Left ventricle myocardium superior (tissue), 1 donor: ENCODE measurements around the gene CTSZ. TPM values are rescaled to one million over a fixed set of nuclear protein-coding genes. Genes with fewer than 3 reads are reported as not detected.
"Not testable (repeated sequence)": the region's sequence is repeated elsewhere in the genome, so short reads cannot be mapped to it uniquely, and the experiment has no call there.

Experiments used
- ATAC-seq: fragments of 200-7000 bp; cut with Tn5 transposase; one replicate; pipeline ENCODE4 v1.9.1; 2020; ENCODE audit warnings: mild to moderate bottlenecking, moderate library complexity
- DNase-seq: peaks from one replicate; pipeline ENCODE4 v3.0.0-alpha.2; 2020
- intact Hi-C: fragments of 100-400 bp; cut with micrococcal nuclease; formaldehyde crosslinking; loops from one replicate; pipeline ENCODE4 v1.11.0; 2022
- total RNA-seq: library from RNA; stranded (reverse); fragmentation: NEBNext Ultra II Directional; extraction: Animal tissue kit (Norgen Biotek cat#: 25700); gene quantifications from one replicate; pipeline ENCODE4 v1.2.1, GENCODE V29; 2021
- donor health status: DM: no; HTN: yes; CAD: no; lungs with severe emphysema.

CTSZ gene
- total RNA-seq, 1 donor from 2014 or later = 129 TPM

DNA sequence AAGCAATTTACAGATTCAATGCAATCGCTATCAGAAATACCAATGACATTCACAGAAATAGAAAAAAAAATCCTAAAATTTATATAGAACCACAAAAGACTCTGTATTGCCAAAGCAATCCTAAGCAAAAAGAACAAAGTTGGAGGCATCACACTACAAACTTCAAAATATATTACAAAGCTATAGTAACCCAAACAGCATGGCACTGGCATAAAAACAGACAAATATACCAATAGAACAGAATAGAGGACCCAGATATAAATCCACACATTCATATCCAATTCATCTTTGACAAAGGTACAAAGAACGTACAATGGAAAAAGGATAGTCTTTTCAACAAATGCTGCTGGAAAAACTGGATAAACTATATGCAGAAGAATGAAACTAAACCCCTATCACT is 37.6 kb downstream of the CTSZ start:
- intact Hi-C loops = no loop called here
- DNase-seq (no peak), ATAC-seq (no peak)

DNA sequence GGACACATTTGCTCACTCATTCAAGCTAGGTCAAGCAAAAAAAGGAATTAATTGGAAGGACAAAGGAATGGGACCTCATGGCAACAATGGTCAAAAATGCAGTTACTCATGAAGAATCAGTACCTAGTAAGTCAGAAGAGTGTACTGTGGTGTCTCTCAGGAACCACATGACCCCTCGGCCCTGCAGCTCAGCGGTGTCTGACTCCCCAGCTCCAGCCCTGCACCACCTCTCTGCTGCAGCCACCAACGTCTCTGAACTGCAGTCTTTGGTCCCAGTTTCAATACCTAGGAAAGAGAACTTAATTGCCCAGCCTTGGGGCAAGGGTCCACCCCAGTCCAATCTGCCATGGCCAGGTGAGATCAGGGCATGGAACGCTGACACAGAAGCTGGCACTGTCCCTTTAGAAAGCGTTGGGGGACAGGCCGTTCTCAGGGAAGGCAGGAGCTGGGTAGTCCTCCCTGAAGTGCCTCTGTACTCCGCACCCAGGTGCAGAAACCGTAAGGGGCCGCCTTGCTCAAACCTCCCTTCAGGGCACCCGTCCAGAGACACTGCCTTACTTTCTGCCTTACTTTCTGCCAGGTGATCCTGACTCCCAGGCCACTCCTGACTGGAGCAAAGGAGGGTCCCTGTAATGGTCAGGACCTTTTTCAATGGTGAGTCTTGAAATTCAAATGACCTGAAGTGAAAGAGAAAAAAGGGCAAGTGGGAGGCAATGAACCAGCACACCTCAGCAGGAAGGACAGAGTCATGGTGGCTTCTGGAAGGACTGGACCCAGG is 39.2 kb downstream of the CTSZ start:
- ATAC-seq = no peak
- DNase-seq = no peak
- intact Hi-C loops = no loop called here

DNA sequence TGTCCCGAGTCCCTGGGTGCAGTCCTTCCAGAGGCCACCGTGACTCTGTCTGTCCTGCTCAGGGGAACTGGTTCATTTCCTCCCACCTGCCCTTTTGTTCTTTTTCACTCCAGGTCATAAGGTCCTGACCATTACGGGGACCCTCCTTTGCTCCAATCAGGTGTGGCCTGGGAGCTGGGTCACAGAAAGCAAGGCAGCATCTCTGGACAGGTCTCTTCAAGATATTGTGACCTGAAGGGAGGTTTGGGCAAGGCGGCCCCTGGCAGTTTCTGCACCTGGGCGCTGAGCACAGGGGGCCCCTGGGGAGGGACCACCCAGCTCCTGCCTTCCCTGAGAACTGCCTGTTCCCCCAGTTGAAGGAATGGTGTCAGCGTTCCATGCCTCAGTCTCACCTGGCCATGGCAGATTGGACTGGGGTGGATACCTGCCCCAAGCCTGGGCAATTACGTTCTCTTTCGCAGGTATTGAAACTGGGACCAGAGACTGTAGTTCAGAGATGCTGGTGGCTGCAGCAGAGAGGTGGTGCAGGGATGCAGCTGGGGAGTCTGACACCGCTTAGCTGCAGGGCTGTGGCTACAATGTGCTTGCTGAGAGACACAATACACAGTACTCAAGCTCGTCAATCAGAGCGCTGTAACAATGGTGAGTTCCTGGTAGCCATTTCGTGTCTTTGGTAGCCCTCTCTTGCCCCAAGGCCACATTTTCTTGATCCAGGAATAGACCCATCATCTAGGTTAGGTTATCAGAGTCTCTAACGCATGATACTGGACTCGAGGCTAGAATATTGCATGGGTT is 41.6 kb downstream of the CTSZ start:
- intact Hi-C loops = no loop called here
- ATAC-seq = no peak
- DNase-seq = no peak

DNA sequence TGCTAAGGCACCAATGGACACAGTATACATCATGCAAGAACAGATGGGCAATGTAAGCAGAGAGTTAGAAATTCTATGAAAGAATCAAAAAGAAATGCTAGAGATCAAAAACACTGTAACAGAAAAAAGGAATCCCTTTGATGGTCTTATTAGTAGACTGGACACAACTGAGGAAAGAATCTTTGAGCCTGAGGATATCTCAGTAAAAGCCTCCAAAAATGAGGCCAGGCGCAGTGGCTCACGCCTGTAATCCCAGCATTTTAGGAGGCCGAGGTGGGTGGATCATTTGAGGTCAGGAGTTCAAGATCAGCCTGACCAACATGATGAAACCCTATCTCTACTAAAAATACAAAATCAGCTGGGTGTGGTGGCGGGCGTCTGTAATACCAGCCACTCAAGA is 43.1 kb downstream of the CTSZ start:
- ATAC-seq, DNase-seq, intact Hi-C loops: not testable (repeated sequence)

DNA sequence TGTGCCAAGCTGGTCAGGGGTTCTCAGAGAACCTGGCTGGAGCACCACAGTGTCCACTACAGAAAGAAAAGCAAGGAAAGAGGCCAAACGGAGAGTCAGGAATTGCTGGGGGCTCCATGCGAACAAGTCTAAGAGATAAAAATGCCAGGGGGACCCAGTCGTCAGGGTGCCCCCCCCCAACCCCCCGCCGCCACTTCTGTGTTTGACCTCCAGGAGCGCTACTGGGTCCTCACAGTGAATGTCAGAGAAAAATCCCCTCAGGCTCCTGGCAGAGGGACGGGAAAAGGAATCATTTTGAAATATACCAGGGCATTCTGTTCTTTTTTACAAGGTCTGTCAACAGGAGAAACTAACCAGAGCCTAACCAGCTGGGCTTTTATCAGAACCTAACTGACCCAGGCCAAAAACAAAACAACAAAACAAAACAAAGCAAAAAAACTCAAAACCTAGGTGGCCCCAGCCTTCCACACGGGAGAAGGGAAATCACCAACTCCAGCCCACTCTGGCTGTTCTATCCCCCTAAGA is 43.9 kb downstream of the CTSZ start:
- intact Hi-C loops = no loop called here
- DNase-seq = no peak
- ATAC-seq = no peak

DNA sequence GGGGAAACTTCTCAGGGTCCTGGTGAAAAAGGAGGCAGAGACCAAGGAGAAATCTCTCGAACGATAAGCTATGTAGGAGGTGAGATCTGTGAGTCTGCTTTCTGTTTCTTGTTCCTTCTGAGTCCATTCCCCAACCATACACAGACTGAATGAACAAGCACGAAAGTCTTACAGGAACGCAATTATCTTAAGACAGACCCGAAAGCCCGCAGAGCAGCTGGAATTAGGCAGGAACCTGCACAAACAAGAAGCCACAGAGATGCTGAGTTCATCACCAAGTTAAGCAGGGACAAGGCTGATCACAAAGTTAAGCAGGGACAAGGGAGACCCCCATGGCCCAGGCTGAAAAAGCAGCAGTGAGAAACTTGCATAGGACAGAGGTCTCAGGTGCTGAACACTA is 47.4 kb downstream of the CTSZ start:
- ATAC-seq (no peak), DNase-seq (no peak)
- intact Hi-C loops = no loop called here

DNA sequence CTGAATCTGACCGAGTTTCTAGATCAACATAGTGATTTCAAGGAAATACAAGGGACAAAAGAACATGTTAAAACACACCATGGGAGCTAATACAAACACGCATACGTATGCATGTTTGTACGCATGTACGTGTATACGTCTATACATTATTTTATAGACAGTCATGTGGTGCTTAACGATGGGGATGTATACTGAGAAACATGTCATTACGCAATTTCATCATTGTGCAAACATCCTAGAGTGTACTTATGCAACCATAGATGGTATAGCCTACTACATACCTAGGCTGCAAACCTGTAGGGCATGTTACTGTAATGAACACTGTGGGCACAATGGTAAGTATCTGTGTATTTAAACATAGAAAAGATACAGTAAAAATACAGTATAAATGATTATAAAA is 51.0 kb downstream of the CTSZ start:
- intact Hi-C loops = no loop called here
- DNase-seq (no peak), ATAC-seq (no peak)

DNA sequence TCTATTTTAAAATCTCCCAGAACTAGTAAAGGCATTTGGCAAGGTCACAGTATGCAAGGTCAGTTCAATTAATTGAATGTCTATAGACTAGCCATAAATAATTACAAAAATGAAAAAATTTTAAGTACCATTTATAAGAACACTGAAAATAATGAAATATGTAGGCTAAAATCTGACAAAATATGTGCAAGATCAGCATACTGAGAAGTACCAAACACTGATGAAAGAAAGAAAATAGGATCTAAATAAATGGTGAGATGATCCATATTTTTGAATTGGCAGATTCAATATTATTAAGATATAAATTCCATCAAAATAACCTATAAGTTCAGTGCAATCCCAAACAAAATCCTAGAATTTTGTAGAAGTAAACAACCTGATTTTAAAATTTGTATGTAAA is 54.0 kb downstream of the CTSZ start:
- ATAC-seq = no peak
- intact Hi-C loops = no loop called here
- no peak for DNase-seq

DNA sequence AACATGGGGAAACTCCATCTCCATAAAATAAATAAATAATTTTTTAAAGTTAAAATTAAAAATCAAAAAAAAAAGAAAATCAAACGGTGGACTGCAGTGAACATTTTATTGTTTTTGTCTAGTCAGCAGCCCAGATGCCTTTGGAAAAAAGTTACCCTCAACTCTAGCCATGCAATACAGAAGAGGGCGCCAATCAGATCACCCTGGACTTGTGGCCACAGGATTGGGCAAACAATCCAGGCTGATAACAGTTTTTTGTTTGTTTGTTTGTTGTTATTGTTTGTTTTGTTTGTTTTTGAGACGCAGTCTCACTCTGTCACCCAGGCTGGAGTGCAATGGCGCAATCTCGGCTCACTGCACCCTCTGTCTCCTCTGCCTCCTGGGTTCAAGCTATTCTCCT is 56.5 kb downstream of the CTSZ start:
- ATAC-seq (no peak), DNase-seq (no peak)
- intact Hi-C loops = no loop called here

DNA sequence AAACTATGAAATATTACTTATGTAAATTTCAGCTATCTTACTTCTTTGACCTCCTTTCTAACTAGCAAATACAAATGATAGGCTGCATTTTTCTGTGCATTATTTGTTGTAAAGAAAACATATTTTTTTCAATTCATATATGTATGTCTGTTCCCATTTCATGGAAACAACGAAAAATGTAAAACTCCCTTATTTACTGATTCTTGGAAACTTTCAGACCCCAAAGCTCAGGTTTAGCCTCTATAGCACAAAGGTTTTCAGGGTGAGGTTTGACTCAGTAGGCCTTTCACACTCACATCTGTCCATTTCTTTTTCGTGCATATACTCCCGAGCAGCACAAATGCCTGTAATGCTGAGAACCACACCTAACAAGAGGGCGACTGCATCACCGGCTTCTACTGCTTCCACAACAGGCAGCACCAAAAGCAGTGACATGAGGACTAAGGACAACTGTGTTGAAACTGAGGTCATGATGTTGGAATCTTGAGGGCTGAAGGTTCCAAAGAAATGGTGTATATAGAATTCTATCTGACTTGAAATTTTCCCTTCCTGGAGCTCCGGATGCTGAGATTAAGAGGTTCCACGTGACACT is 59.2 kb downstream of the CTSZ start:
- DNase-seq, intact Hi-C loops, ATAC-seq: not testable (repeated sequence)

DNA sequence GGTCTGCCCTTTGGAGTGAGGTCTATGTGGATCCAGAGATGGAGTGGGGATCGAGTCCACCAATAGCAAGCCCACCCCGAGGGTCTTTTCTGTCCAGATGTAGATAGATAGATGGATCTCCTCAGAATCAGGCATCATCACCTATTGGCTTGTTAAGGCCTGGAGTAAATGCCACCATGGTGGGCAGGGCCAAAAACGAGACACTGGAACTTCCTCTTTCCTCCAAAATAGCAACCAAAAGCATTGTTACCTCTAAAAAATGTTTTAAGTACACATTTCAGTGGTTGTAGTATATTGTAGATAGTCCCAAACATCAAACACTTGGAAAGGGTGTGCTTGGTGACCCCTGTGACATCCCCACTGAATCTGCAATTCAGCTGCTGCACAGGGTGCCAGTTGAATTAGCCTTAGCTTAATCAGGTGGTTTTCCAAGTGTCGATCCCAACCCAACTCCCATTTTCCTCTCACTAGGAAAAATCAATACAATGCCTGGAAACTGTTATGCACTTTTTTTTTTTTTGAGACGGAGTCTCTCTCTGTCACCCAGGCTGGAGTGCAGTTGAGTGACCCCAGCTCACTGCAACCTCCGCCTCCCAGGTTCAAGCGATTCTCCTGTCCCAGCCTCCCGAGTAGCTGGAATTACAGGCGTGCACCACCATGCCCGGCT is 61.0 kb downstream of the CTSZ start:
- intact Hi-C loops = no loop called here
- ATAC-seq (no peak), DNase-seq (no peak)

Other genes with a start within 250 kb of the CTSZ start
- 0.35 TPM for gene GNAS-AS1, start 156.4 kb downstream of the CTSZ start, total RNA-seq
- gene GNAS, start 154.5 kb downstream of the CTSZ start, total RNA-seq = 1,575 TPM
- gene NELFCD, start 26.0 kb downstream of the CTSZ start, total RNA-seq = 35.6 TPM
- 0.30 TPM for gene TUBB1, start 12.2 kb upstream of the CTSZ start, total RNA-seq
- 128 TPM for gene ATP5F1E, start 25.1 kb upstream of the CTSZ start, total RNA-seq
- gene PRELID3B, start 35.5 kb upstream of the CTSZ start, total RNA-seq = 50.1 TPM
- 0.17 TPM for gene ZNF831, start 156.6 kb upstream of the CTSZ start, total RNA-seq